HEK293 (cell line): ENCODE results near the gene CCDC146.

Source experiments
- CTCF ChIA-PET: fragments of 350-600 bp; formaldehyde crosslinking; extraction: SDS; loops from one replicate; lab custom pipeline; 2021; ENCODE audit warnings: antibody characterized with exemption; lab: Yijun Ruan, JAX
- POLR2A ChIA-PET: fragments of 300-600 bp; formaldehyde crosslinking; extraction: SDS; loops from one replicate; lab custom pipeline; 2020; ENCODE audit warnings: antibody characterized with exemption, inconsistent platforms; lab: Yijun Ruan, JAX
- H3K27ac ChIP-seq: fragments of 200-500 bp; sonication (Bioruptor generic); 2 replicates; pipeline ENCODE4 v1.5.1; 2014; ENCODE audit warnings: low read depth, low read length, control low read depth, inconsistent platforms; ENCODE audit errors: extremely low read depth
- H3K36me3 ChIP-seq, 2 experiments: fragments of 200-500 bp in 1 of 2; sonication (Bioruptor generic) in 1 of 2; 1 replicate in 1 of 2; 2 replicates in 1 of 2; pipeline ENCODE4 v1.5.1; 2014 to 2017; ENCODE audit warnings: inconsistent platforms in 2 of 2, low read length in 2 of 2; ENCODE audit not compliant: control insufficient read depth in 2 of 2, insufficient read depth in 1 of 2
- H3K4me1 ChIP-seq: fragments of 200-500 bp; sonication (Bioruptor generic); 2 replicates; pipeline ENCODE4 v1.5.1; 2014; ENCODE audit warnings: mild to moderate bottlenecking, low read length, inconsistent platforms; ENCODE audit not compliant: control insufficient read depth, insufficient read depth
- H3K4me3 ChIP-seq: 2 replicates; pipeline ENCODE4 v1.5.1; 2011; ENCODE audit warnings: low read depth, mild to moderate bottlenecking, control low read depth, low read length, moderate library complexity
- H3K9me3 ChIP-seq: fragments of 200-500 bp; sonication (Bioruptor generic); 2 replicates; pipeline ENCODE4 v1.5.1; 2014; ENCODE audit warnings: low read depth, low read length, inconsistent platforms; ENCODE audit not compliant: control insufficient read depth, insufficient read depth
- ATF2 ChIP-seq: fragments of 450-650 bp; formaldehyde crosslinking; IDR thresholded peaks from 2 replicates; pipeline ENCODE4 v1.5.1; 2016; ENCODE audit warnings: missing biosample characterization, missing genetic modification characterization, low read depth
- KLF9 ChIP-seq: fragments of 450-650 bp; formaldehyde crosslinking; IDR thresholded peaks from 2 replicates; pipeline ENCODE4 v1.5.1; 2016; ENCODE audit warnings: missing biosample characterization, missing genetic modification characterization, low read depth
- SP7 ChIP-seq: fragments of 450-650 bp; formaldehyde crosslinking; IDR thresholded peaks from 2 replicates; pipeline ENCODE4 v1.5.1; 2016; ENCODE audit warnings: missing biosample characterization, missing genetic modification characterization
- ZBTB1 ChIP-seq: fragments of 450-650 bp; formaldehyde crosslinking; IDR thresholded peaks from 2 replicates; pipeline ENCODE4 v1.5.1; 2016; ENCODE audit warnings: missing biosample characterization, missing genetic modification characterization
- ZIC2 ChIP-seq: fragments of 450-650 bp; formaldehyde crosslinking; IDR thresholded peaks from 2 replicates; pipeline ENCODE4 v1.5.1; 2016; ENCODE audit warnings: missing biosample characterization, missing genetic modification characterization
- ZNF132 ChIP-seq: fragments of 450-650 bp; formaldehyde crosslinking; IDR thresholded peaks from 2 replicates; pipeline ENCODE4 v1.5.1; 2017; ENCODE audit warnings: missing biosample characterization, missing genetic modification characterization, borderline replicate concordance
- ZNF202 ChIP-seq: fragments of 450-650 bp; formaldehyde crosslinking; IDR thresholded peaks from 2 replicates; pipeline ENCODE4 v1.5.1; 2016; ENCODE audit warnings: missing biosample characterization, missing genetic modification characterization, borderline replicate concordance
- ZNF221 ChIP-seq: fragments of 450-650 bp; formaldehyde crosslinking; IDR thresholded peaks from 2 replicates; pipeline ENCODE4 v1.5.1; 2017; ENCODE audit warnings: missing biosample characterization, missing genetic modification characterization, borderline replicate concordance
- ZNF24 ChIP-seq: fragments of 450-650 bp; formaldehyde crosslinking; IDR thresholded peaks from 2 replicates; pipeline ENCODE4 v1.5.1; 2016; ENCODE audit warnings: missing biosample characterization, missing genetic modification characterization
- ZNF266 ChIP-seq: fragments of 450-650 bp; formaldehyde crosslinking; IDR thresholded peaks from 2 replicates; pipeline ENCODE4 v1.5.1; 2016; ENCODE audit warnings: missing biosample characterization, missing genetic modification characterization, low read depth
- ZNF302 ChIP-seq: fragments of 450-650 bp; formaldehyde crosslinking; IDR thresholded peaks from 2 replicates; pipeline ENCODE4 v1.5.1; 2016; ENCODE audit warnings: missing biosample characterization, missing genetic modification characterization, low read depth
- ZNF423 ChIP-seq: fragments of 450-650 bp; formaldehyde crosslinking; IDR thresholded peaks from 2 replicates; pipeline ENCODE4 v1.5.1; 2016; ENCODE audit warnings: missing biosample characterization, missing genetic modification characterization
- ZNF433 ChIP-seq: fragments of 450-650 bp; formaldehyde crosslinking; IDR thresholded peaks from 2 replicates; pipeline ENCODE4 v1.5.1; 2016; ENCODE audit warnings: missing biosample characterization, missing genetic modification characterization, low read depth
- ZNF449 ChIP-seq: fragments of 450-650 bp; formaldehyde crosslinking; IDR thresholded peaks from 2 replicates; pipeline ENCODE4 v1.5.1; 2017; ENCODE audit warnings: missing biosample characterization, mild to moderate bottlenecking, missing genetic modification characterization, moderate library complexity
- ZNF555 ChIP-seq: fragments of 450-650 bp; formaldehyde crosslinking; conservative IDR thresholded peaks from 2 replicates; pipeline ENCODE4 v1.5.1; 2017; ENCODE audit warnings: missing biosample characterization, mild to moderate bottlenecking, missing genetic modification characterization, inconsistent platforms
- ZNF658 ChIP-seq: fragments of 450-650 bp; formaldehyde crosslinking; IDR thresholded peaks from 2 replicates; pipeline ENCODE4; 2016; ENCODE audit warnings: missing biosample characterization, missing genetic modification characterization
- ZNF677 ChIP-seq: fragments of 450-650 bp; IDR thresholded peaks from 2 replicates; pipeline ENCODE4 v1.5.0; 2018; ENCODE audit warnings: missing biosample characterization, mild to moderate bottlenecking, missing genetic modification characterization, moderate library complexity
- ZNF791 ChIP-seq: fragments of 450-650 bp; formaldehyde crosslinking; IDR thresholded peaks from 2 replicates; pipeline ENCODE4 v1.5.1; 2016; ENCODE audit warnings: missing biosample characterization, missing genetic modification characterization
- ZNF792 ChIP-seq: fragments of 450-650 bp; formaldehyde crosslinking; IDR thresholded peaks from 2 replicates; pipeline ENCODE4 v1.5.1; 2016; ENCODE audit warnings: missing biosample characterization, missing genetic modification characterization
- ZSCAN30 ChIP-seq: fragments of 450-650 bp; IDR thresholded peaks from 2 replicates; pipeline ENCODE4 v1.5.1; 2018; ENCODE audit warnings: missing biosample characterization, mild to moderate bottlenecking, missing genetic modification characterization, moderate library complexity

Gene CCDC146

GRCh38 chr7:77185866-77186265, 63.5 kb downstream of the CCDC146 start:
- POLR2A ChIA-PET, result no interaction called here
- Histone ChIP-seq H3K36me3 (no peaks in the 10 kb centered on the region), H3K9me3 (no peaks in the 10 kb centered on the region)
- no peak for TF ChIP-seq ZNF677 (tag by site-specific recombination)
- no peak for TF ChIP-seq ZNF266 (tag by site-specific recombination)
- no peak for TF ChIP-seq ZNF221
- no peak for TF ChIP-seq ZNF792 (tag by site-specific recombination)
- no peak for TF ChIP-seq ZNF658 (tag by site-specific recombination)
- TF ChIP-seq KLF9 (tag by site-specific recombination), result no peak
- no peak for TF ChIP-seq SP7 (tag by site-specific recombination)
- no peak for TF ChIP-seq ATF2 (tag by site-specific recombination)
- TF ChIP-seq ZNF302 (tag by site-specific recombination), result no peak
- TF ChIP-seq ZNF423 (tag by site-specific recombination), result no peak
- no peak for TF ChIP-seq ZNF24 (tag by site-specific recombination)
- TF ChIP-seq ZIC2 (tag by site-specific recombination), result no peak
- TF ChIP-seq ZNF433 (tag by site-specific recombination), result no peak
- TF ChIP-seq ZNF791 (tag by site-specific recombination), result no peak
- TF ChIP-seq ZNF449 (tag by site-specific recombination), result no peak
- TF ChIP-seq, all 188 proteins: peak for 0
- H3K4me3 ChIP-seq, result no peak overlapping the region
- CTCF ChIA-PET, result no interaction called here
- H3K27ac ChIP-seq, result no peak overlapping the region
- H3K4me1 ChIP-seq, result no peaks in the 10 kb centered on the region

GRCh38 chr7:77188731-77189437, 66.5 kb downstream of the CCDC146 start:
- H3K36me3 ChIP-seq, result no peaks in the 10 kb centered on the region
- no peak for TF ChIP-seq ZNF555 (tag by site-specific recombination)
- CTCF ChIA-PET, result interaction anchor here (0.6 kb wide), 1 partner anchor 698 kb away, joined by 8 read pairs; no protein-coding TSS in a partner anchor
- H3K9me3 ChIP-seq, result no peaks in the 10 kb centered on the region
- no peaks in the 10 kb centered on the region for H3K4me1 ChIP-seq
- no peak overlapping the region for H3K4me3 ChIP-seq
- POLR2A ChIA-PET, result no interaction called here
- H3K27ac ChIP-seq, result no peak overlapping the region

- POLR2A ChIA-PET, result no interaction called here
- Histone ChIP-seq H3K9me3 (no peaks in the 10 kb centered on the region), H3K36me3 (no peaks in the 10 kb centered on the region), H3K4me1 (0 out of 2 replicates have a peak, but pooled peaks cover 2% of the 10 kb centered on the region), H3K4me3 (no peak overlapping the region), H3K27ac (no peak overlapping the region)
- no peak for TF ChIP-seq ZNF132 (tag by site-specific recombination)
- TF ChIP-seq ZBTB1, result no peak
- TF ChIP-seq ZSCAN30 (tag by site-specific recombination), result no peak
- TF ChIP-seq ZNF202 (tag by site-specific recombination), result no peak
- TF ChIP-seq, all 188 proteins: peak for 0
- CTCF ChIA-PET, result interaction anchor here (0.9 kb wide), 1 partner anchor 50 kb away, joined by 4 read pairs; no protein-coding TSS in a partner anchor
Measured at GRCh38 chr7:77197141-77197540, 74.7 kb downstream of the CCDC146 start.
